Ascending aorta (tissue), 2 donors: ENCODE measurements around the gene TBX10. TPM values are rescaled to one million over a fixed set of nuclear protein-coding genes. Genes with fewer than 3 reads are reported as not detected.
"Not testable (repeated sequence)": the region's sequence is repeated elsewhere in the genome, so short reads cannot be mapped to it uniquely, and the experiment has no call there.

Source experiments
- DNase-seq, 2 donors: peaks; one replicate each; pipeline ENCODE4 v3.0.0-alpha.2; 2019; ENCODE audit warnings: low spot score in 2 of 2
- H3K27ac ChIP-seq, 2 donors: fragments of 200-600 bp; sonication (generic); one replicate each; pipeline ENCODE4 v1.5.1; 2016 to 2017; ENCODE audit warnings: mild to moderate bottlenecking in 1 of 2
- H3K27me3 ChIP-seq: fragments of 200-600 bp; sonication (generic); one replicate; pipeline ENCODE4 v1.5.1; 2017
- H3K36me3 ChIP-seq, 2 donors: fragments of 200-600 bp; sonication (generic); one replicate each; pipeline ENCODE4 v1.5.1; 2016
- H3K4me1 ChIP-seq, 2 donors: fragments of 200-600 bp; sonication (generic); one replicate each; pipeline ENCODE4 v1.5.1; 2016 to 2017; ENCODE audit warnings: mild to moderate bottlenecking in 1 of 2
- H3K4me3 ChIP-seq, 2 donors: fragments of 200-600 bp; sonication (generic); one replicate each; pipeline ENCODE4 v1.5.1; 2016 to 2017; ENCODE audit warnings: mild to moderate bottlenecking in 1 of 2
- H3K9me3 ChIP-seq, 2 donors: fragments of 200-600 bp; sonication (generic); one replicate each; pipeline ENCODE4 v1.5.1; 2016
- intact Hi-C: fragments of 100-400 bp; cut with DNase I; formaldehyde crosslinking; loops from one replicate; pipeline ENCODE4 v1.15.1; 2023
- total RNA-seq: library from RNA; depleted of rRNA; stranded (reverse); fragments of >200 nt; gene quantifications from one replicate; pipeline ENCODE4 v1.1.0, GENCODE V29; 2016
- TF ChIP-seq, protein P1 (sequence below), 3 experiments: fragments of 200-600 bp in 2 of 3; fragments of 450-650 bp in 1 of 3; sonication (generic) in 2 of 3; IDR thresholded peaks; one replicate each; pipeline ENCODE4 v1.5.1; 2016 to 2019; ENCODE audit warnings: antibody characterized with exemption in 3 of 3, mild to moderate bottlenecking in 1 of 3, moderate library complexity in 1 of 3

TBX10 gene
- not detected for total RNA-seq

DNA sequence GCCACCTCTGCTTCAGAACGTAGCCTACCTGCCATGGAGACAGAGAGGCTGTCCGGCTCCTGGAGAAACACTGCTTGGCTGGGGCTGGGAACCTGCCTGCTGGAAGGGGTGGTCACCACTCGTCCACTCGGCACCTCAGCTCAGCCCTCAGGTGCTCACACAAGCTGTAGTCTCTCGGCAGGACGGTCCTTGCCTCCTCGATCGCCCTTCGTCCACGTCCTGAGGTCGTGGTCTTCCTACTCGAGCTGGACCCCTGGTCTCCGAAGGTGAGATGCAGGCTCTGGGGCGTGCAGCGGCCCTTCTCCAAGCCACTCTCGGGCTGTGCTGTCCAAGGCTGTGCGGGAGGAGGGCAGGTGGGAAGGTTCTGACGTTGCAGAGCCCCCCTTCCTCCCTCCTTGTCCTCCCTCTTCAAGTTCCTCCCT is at the start of gene TBX10:
TSS of gene TBX10 (minus strand) at position 326 of the 422 bp plus-strand sequence. CDS start at position 35, 291 bp downstream.
- DNase-seq: no peak
- intact Hi-C loops: loop anchor here (10.0 kb wide), 1 partner anchor 165 kb away; no protein-coding TSS in a partner anchor

DNA sequence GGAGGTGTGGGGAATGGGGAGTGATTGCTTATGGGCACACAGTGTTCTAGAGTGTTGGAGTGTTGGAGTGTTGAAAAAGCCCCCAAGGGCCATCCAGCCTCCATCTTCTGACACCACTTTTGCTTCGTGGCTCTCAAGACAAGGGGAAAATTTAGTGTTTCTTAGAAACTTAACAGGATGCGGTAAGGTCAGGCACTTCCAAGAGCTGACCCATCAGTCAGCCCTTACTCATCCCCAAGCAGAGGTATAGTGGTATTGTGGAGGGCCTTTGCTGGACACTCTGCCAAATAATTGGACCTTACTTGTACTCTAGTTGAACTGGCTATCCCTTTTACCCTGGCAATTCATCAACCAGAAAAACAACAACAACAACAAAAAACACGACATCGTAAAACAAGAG is 49.6 kb upstream of the TBX10 start:
- H3K4me1 ChIP-seq: no peaks in the 10 kb centered on the region
- no peak overlapping the region for H3K27ac ChIP-seq
- DNase-seq: no peak
- TF ChIP-seq, protein P1, sequence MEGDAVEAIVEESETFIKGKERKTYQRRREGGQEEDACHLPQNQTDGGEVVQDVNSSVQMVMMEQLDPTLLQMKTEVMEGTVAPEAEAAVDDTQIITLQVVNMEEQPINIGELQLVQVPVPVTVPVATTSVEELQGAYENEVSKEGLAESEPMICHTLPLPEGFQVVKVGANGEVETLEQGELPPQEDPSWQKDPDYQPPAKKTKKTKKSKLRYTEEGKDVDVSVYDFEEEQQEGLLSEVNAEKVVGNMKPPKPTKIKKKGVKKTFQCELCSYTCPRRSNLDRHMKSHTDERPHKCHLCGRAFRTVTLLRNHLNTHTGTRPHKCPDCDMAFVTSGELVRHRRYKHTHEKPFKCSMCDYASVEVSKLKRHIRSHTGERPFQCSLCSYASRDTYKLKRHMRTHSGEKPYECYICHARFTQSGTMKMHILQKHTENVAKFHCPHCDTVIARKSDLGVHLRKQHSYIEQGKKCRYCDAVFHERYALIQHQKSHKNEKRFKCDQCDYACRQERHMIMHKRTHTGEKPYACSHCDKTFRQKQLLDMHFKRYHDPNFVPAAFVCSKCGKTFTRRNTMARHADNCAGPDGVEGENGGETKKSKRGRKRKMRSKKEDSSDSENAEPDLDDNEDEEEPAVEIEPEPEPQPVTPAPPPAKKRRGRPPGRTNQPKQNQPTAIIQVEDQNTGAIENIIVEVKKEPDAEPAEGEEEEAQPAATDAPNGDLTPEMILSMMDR (IDR thresholded peaks at IDR 0.05): no peak
- H3K4me3 ChIP-seq: no peak overlapping the region
- no peaks in the 10 kb centered on the region for H3K9me3 ChIP-seq
- no peaks in the 10 kb centered on the region for H3K36me3 ChIP-seq
- intact Hi-C loops: no loop called here
- H3K27me3 ChIP-seq: no peaks in the 10 kb centered on the region

More for the DNA sequence above, at the start of gene TBX10:
- Histone ChIP-seq H3K4me3 (no peak within 1 kb of the TSS), H3K9me3 (no peaks in the 10 kb centered on the region), H3K27ac (no peak within 1 kb of the TSS), H3K27me3 (no peaks in the 10 kb centered on the region), H3K36me3 (no peaks in the 10 kb centered on the region), H3K4me1 (no peaks in the 10 kb centered on the region)
- TF ChIP-seq, protein P1 (IDR thresholded peaks at IDR 0.05): no peak

DNA sequence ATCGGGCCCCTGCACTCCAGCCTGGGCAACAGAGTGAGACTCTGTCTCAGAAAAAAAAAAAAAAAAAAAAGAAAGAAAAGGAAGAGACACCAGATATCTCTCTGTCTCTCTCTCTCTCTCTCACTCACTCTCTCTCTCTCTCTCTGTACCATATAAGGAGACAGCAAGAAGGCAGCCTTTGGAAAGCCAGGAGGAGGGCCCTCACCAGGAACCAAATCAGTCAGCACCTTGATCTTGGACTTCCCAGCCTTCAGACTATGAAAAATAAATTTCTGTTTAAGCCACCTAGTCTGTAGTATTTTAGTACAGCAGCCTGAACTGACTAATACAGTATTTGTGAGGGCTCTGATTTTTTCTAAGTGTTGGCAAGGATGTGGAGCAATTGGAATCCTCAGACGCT is 48.4 kb upstream of the TBX10 start:
- Histone ChIP-seq H3K36me3 (no peaks in the 10 kb centered on the region), H3K9me3 (no peaks in the 10 kb centered on the region), H3K4me3 (no peak overlapping the region), H3K4me1 (no peaks in the 10 kb centered on the region), H3K27ac (no peak overlapping the region), H3K27me3 (no peaks in the 10 kb centered on the region)
- DNase-seq: no peak
- TF ChIP-seq, protein P1 (IDR thresholded peaks at IDR 0.05): no peak
- intact Hi-C loops: no loop called here

DNA sequence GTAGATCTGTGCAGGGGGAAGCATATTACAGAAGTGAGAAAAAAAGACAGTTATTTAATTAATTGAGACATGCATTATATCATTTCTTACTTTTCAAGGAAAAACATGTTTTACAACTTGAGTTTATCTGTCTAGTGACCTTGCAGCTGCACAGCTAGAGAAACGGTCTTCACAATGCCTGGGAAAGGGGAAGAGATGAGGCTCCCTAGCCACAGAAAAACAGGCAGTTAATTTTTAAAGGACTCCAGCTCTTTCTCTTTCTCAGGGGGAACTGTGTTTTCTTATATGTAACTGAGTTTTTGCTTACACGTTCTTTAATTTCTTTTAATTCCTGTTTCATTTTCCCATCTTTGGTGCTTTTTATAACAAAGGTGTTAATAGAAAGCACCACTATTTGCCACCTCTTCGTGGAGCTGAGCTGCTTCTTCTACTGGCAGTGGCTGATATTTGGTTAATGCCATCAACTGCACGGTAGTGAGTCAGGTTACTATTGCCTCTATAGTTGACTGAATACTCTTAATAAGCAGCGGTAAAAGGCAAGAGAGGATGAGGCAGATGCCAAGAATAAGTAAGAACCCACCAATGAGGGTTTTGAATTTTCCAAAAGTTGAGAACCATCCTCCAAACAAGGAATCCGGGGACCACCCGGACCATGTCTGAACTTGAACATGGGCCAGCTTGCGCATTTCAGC is 46.2 kb upstream of the TBX10 start:
- H3K4me3 ChIP-seq, DNase-seq, H3K36me3 ChIP-seq, H3K9me3 ChIP-seq, H3K27me3 ChIP-seq, H3K27ac ChIP-seq, intact Hi-C loops, H3K4me1 ChIP-seq: not testable (repeated sequence)

DNA sequence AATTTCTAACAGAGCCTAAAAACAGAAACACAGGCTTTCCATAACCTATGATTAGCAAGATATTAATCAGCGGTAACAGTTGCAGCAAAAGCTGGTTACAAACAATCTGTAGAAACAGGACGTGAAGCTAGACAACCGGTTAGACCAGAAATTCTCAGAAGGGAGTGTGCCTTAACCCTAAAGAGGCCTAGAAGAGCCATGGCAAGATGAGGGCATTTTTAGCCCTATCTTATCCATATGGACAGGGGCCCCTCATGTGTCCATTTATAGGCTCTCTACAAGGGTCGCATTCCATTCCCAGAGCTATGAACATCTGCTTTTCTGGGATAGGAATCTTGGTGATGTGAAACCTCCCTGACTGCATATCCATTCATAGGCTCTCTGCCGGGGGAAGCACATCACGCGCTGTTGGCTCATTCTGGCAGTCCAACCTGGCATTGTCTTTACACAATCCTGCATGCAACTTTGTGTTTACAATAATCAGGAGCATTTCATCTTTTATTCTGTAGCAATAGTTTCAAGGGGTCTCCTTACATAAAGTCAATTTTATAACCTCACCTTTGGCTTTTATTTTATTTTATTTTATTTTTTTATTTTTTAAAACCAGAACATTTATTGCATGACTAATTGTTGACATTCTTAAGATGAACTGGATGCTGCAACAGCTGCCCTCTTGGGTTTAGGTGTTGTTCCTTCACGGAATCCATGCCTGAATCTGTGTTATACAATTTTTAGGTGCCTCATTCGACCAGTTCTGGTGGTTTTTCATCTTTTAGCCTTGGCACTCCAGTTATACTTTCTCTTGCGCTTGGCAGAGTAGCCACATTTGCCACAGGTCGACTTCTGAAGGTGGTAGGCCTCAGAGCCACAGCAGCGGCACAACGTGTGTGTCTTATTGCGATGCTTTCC is 42.8 kb upstream of the TBX10 start:
- H3K9me3 ChIP-seq, H3K4me1 ChIP-seq, H3K36me3 ChIP-seq, H3K27me3 ChIP-seq, H3K4me3 ChIP-seq, DNase-seq, H3K27ac ChIP-seq, intact Hi-C loops: not testable (repeated sequence)

DNA sequence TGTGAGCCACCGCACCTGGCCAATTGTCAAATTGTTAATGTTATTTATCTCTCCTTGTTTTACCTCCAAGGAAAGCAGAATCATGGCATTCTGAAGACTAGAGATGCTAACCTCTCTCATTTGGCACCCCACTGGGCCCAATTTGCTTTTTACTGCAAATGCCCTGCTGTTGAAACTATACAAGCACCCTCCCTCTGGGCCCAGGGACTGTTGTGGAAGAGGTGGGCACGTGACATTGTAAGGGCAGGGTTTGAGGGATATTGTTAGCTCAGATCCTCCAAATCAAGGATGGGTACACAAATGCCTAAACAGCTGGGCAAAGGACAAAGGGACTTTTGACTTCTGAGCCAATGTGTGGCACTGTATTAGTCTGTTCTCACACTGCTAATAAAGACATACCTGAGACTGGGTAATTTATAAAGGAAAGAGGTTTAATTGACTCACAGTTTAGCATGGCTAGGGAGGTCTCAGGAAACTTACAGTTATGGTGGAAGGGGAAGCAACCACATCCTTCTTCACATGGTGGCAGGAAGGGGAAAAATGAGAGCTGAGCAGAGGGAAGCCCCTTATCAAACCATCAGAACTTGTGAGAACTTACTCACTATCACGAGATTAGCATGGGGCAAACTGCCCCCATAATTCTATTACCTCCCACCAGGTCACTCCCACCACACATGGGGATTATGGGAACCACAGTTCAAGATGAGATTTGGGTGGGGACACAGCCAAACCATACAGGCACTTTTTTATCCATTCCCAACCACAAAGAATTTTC is 41.3 kb upstream of the TBX10 start:
- no peak for DNase-seq
- no peak overlapping the region for H3K27ac ChIP-seq
- intact Hi-C loops: no loop called here

More for the DNA sequence above, 41.3 kb upstream of the TBX10 start:
- TF ChIP-seq, protein P1 (IDR thresholded peaks at IDR 0.05): no peak
- Histone ChIP-seq H3K9me3 (no peaks in the 10 kb centered on the region), H3K4me1 (no peaks in the 10 kb centered on the region), H3K4me3 (no peak overlapping the region), H3K27me3 (no peaks in the 10 kb centered on the region), H3K36me3 (no peaks in the 10 kb centered on the region)
